GM18520 (cell line): ENCODE data around the gene LDAH.
"Not testable (repeated sequence)": the region's sequence is repeated elsewhere in the genome, so short reads cannot be mapped to it uniquely, and the experiment has no call there.

Experiments used
- ATAC-seq: cut with Tn5 transposase; IDR thresholded peaks from one replicate; pipeline ENCODE4 v1.9.1; 2021; ENCODE audit not compliant: unreplicated experiment

LDAH gene

DNA sequence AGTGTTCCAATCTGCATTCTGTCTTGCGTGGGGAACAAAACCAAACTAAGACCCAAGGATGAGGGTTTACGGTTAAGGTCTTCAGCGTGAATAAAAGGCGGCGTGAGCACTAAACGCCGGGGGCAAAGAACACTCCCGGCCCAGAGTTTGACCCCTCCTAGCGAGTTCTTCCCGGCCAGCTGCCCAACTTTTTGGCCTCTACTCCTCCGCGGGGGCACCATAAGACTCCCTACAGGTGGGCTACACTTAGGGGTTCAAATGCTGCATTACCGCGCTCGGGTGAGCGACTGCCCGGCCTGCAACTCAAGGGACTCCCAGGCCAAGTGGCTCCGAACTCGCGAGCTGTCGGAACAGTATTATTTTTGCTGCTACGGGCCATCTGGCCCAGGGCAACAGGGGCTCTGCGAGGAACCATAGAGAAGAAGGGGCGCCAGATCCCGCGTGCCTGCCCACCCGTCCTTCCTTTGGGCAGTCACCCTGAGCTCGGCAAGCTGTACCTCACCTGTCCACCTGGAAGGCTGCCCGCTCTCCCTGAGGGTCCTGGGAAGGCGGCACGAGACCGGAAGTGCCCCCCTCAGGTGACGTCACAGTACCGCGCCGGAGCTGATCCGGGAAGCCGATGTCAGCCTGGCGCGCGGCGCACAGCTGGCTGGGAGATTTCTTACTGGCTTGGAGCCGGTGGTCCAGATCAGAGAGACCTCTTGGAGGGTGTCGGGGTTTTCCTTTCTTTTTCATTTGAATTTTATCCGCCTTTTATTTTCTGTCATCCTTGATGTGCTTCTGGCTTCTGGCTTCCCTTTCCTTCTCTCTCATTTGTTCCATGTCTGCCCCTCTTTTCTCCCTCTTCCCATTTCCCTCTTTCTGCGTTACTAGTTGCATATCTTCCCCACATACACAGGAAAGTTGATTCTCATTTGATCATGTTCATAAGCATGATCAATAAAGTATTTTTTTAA, at the start of gene LDAH:
Gene LDAH (minus strand): TSS at position 567 of the 956 bp plus-strand sequence. CDS start 21,638 bp downstream, outside the sequence.
- peak; percentile 77 for ATAC-seq

DNA sequence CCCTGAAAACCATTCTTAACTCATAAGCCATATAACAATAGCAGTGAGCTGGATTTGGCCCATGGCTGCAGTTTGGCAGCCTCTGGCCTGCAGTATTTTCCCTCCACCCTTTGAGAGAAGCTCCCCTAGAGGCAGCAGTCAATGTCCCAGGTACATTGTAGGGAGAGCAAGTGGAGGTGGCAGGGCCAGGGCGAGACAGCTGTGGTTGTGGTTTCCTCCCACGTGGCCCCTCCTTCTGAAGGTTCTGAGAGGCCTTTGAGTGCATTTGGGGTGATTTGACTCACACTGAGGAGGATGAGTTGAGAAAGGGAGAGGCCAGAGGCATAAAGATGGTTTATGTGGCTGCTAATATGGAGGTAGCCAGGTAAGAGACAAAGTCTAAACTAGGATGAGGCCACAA, 45.5 kb upstream of the LDAH start:
- peak; percentile 78 for ATAC-seq

- ATAC-seq: no peak
Measured at GRCh38 chr2:20862850-20863249, 39.9 kb upstream of the LDAH start.

GRCh38 chr2:20855456-20855855, 32.6 kb upstream of the LDAH start:
- ATAC-seq: no peak

- no peak for ATAC-seq
Measured at GRCh38 chr2:20852670-20853069, 29.8 kb upstream of the LDAH start.

GRCh38 chr2:20852139-20852538, 29.2 kb upstream of the LDAH start:
- ATAC-seq: no peak

DNA sequence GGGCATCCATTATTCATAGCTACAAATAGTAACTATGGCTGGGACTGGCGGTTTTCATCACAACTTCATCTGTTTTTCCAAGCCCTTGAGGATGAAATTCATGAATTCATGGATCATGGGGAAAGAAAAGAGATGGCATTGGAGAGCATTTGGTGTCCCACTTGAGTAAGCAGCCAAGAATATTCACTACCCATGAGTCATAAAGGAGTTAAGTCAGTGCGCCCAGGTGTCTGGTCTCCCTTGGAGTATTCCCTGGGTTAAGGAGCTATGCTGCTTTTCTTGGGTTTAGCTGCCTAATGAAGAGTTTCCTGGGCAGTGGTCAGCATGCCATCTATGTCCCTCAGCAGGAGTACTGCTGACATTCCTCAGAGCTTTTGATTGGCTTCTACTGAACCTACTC, 21.3 kb upstream of the LDAH start:
- ATAC-seq: no peak

DNA sequence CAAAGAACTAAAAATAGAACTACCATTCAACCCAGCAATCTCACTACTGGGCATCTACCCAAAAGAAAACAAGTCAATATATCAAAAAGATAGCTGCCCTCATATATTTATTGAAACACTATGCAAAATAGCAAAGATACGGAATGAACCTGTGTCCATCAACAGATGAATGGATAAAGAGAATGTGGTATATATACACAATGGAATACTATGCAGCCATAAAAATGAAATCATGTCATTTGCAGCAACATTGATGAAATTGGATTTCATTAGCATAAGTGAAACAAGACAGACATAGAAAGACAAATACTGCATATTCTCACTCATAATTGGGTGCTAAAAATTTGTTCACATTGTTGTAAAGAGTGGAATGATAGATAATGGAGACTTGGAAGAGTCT, 16.2 kb upstream of the LDAH start:
- no peak for ATAC-seq

DNA sequence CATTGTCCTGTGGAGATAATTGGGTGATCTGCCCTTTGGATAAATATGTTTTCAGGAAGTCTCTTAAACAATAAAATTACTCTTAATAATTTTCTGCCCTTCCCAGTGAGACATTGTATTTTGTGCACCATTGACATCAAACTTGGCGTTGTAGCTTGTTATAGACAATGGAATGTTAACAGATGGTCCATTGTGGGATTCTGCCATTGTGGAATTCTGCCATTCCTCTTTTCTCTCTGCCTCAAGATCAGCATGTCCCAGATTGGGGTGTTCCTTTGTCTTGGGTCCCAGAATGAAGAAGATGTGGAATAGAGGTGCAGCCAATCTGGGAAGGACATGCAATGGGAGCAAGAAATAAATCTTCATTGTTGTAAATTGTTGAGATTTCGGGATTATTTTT, 15.1 kb upstream of the LDAH start:
- ATAC-seq: no peak

DNA sequence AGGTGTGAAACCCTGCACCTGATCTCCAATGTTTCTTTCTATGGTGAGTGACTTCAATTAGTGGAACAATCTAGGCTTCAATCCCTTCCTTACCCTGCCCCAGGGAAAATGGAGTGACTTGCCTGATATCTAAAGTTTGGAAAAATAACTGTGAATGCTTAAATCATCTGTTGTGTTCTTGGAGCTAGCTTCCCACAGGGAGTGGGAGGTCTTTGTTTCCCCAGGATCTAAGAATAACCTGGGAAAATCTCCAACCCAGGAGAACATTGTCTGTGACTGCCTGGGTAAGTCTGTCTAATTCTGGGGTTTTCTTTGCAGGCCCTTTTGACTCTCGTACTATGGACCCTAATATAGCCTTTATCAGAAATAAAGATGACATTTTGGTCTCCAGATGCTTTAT, 13.6 kb upstream of the LDAH start:
- ATAC-seq: no peak

GRCh38 chr2:20834331-20834730, 11.4 kb upstream of the LDAH start:
- no peak for ATAC-seq

GRCh38 chr2:20832606-20833005, 9.7 kb upstream of the LDAH start:
- no peak for ATAC-seq

DNA sequence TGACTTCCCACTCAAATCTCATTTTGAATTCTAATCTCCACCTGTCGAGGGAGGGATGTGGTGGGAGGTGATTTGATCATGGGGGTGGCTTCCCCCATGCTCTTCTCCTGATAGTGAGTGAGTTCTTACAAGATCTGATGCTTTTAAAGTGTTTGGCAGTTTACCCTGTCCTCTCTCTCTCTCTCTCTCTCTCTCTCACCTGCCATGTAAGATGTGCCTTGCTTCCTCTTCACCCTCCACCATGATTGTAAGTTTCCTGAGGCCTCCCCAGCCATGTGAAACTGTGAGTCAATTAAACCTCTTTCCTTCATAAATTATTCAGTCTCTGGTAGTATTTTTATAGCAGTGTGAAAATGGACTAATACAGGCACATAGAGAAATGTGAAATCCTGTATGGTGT, 7.0 kb upstream of the LDAH start:
- ATAC-seq: no peak

GRCh38 chr2:20823917-20824316, 1.0 kb upstream of the LDAH start:
- ATAC-seq: no peak

GRCh38 chr2:20818820-20819219, 4.1 kb downstream of the LDAH start:
- no peak for ATAC-seq

GRCh38 chr2:20815216-20815615, 7.7 kb downstream of the LDAH start:
- ATAC-seq: no peak

DNA sequence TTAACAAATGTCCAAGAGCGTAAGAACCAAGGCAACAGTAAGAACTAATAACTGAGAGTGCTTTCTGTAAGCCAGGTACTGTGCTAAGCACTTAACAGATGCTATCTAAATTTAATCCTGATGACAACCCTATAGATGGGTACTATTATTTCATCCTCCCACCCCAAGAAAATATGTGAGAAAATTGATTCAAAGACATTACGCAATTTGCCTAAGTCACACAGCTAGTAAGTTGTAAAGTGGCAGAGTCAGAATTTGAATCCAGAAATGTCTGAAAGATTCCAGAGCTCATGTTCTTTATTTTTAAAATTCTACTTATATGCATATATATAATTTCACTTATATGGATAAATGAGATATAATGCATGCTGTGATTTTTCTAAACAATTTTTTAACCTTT, 10.1 kb downstream of the LDAH start:
- no peak for ATAC-seq

DNA sequence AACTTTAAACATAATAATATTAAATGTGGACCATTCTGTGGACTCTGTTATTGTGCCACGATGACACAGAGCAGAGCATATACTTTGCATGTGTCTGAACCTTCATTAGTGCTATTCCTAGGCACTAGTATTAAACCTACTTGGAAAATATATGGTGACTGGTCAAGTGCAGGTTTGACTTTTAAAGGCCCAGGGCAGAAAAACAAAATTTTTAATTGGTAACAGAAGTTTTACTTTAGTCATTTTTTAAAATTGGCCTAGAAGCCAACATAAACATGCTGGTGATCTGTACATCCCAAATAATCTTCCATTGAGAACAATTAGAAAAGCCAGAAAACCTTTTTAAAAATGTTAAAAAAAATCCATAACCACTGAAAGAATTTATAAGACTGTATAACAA, 16.6 kb downstream of the LDAH start:
- ATAC-seq: no peak

DNA sequence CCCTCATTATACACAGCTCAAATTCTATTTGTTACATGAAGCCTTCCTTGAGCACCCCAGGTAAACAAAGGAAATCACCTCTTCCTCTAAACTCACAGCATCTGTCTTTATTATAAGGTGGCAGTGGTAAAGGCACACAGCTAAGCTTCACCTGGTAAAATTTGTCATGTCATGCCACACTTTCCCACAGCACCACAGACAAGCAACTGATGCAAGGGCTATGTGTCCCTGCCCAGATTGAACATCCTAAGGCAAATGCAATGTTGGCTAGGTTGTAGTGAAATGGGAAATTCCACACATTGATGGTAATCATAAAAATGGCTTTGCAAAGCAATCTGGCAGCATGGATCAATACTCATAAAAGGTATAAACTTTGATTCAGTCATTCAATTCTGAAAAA, 18.9 kb downstream of the LDAH start:
- no peak for ATAC-seq

DNA sequence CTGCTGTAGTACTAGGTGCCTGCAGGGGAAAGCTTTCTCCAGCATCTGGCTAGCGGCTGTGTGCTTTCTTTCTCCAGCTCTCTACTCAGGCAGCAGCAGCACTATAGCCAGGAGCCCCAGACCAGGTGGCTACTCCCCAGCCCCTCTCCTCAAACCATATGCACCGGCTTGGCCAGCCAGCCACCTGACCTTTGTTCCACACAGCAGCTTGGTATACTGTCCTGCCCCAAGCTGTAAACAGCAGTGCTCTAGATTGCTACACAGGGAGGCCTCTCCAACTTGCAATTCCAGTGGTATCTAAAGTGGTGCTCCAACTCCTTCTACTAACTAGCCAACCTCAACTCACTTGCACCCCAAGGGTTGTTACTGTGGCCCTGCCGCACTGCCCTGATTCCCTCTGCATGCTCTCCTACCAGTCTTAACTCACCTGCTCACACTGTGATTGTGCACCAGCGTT, 19.6 kb downstream of the LDAH start:
- ATAC-seq: no peak

DNA sequence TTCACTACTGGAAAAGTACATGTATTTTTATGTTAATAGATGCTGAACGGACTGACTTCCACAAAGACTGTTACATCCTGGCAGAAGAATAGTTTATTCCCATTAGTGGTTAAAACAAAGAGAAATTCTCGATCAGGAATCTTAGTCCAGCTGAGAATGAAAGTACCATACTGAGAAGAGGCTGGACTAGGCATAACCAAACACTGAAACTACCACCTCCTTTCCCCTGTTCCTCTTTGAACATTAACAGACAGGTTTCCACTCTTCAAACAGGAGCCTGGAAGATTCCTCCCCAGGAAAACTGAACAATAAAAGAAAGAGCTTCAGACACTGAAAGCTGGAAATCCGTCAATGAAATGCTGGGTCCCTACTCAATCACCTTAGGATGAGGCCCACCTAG, 25.8 kb downstream of the LDAH start:
- no peak for ATAC-seq

DNA sequence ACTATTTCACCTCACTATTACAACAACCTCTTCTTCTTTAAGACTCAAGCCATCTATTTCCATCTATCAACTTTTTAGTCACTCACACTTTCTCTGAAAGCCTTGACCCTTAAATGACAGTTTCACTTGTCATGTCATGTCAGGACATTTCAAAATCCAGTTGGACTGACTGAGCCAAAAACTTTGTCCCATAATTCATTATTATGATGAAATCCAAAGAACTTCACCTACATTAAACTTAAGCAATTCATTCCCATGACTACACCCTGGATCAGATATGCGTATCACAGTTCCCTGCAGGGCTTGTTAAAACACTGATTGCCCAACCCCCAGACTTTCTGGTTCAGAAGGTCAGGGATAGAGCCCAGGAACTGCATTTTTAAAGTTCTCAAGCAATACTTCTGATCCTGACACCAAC, 26.5 kb downstream of the LDAH start:
- no peak for ATAC-seq

- ATAC-seq: not testable (repeated sequence)
Measured at GRCh38 chr2:20793944-20794343, 29.0 kb downstream of the LDAH start.
